HepG2 (cell line): ENCODE data around the gene GAS2. TPM values are rescaled to one million over a fixed set of nuclear protein-coding genes. Genes with fewer than 3 reads are reported as not detected.
A peak's percentile ranks its signal among the peaks of the same experiment; 100 is the strongest.

ENCODE experiments used
- AKAP8 ChIP-seq: sonication (generic); formaldehyde crosslinking; IDR thresholded peaks from 2 replicates; pipeline ENCODE4 v1.5.1; 2020; ENCODE audit warnings: mild to moderate bottlenecking, missing genetic modification reagents
- DPF2 ChIP-seq: sonication (generic); formaldehyde crosslinking; IDR thresholded peaks from 2 replicates; pipeline ENCODE4 v1.4.0; 2020; ENCODE audit warnings: mild to moderate bottlenecking, low read depth, missing genetic modification reagents, borderline replicate concordance
- FOXP1 ChIP-seq, 2 experiments: fragments of 450-650 bp in 1 of 2; IDR thresholded peaks; 2 replicates each; pipeline ENCODE4 v1.6.1; 2017 to 2018; ENCODE audit warnings: antibody characterized with exemption in 1 of 2
- IRF1 ChIP-seq: sonication (generic); formaldehyde crosslinking; IDR thresholded peaks from 2 replicates; pipeline ENCODE4 v1.4.0; 2020; ENCODE audit warnings: low read depth, mild to moderate bottlenecking, missing genetic modification reagents
- KLF12 ChIP-seq: sonication (generic); formaldehyde crosslinking; IDR thresholded peaks from 2 replicates; pipeline ENCODE4 v1.4.0; 2020; ENCODE audit warnings: missing genetic modification reagents, borderline replicate concordance
- KMT2A ChIP-seq: sonication (generic); formaldehyde crosslinking; IDR thresholded peaks from 2 replicates; pipeline ENCODE4 v1.4.0; 2020; ENCODE audit warnings: missing genetic modification reagents
- MED1 ChIP-seq: sonication (generic); formaldehyde crosslinking; IDR thresholded peaks from 2 replicates; pipeline ENCODE4 v1.4.0; 2020; ENCODE audit warnings: missing genetic modification reagents
- NFE2L2 ChIP-seq: fragments of 150-350 bp; IDR thresholded peaks from 2 replicates; pipeline ENCODE4 v1.6.1; 2014; ENCODE audit warnings: low read length
- RARA ChIP-seq: IDR thresholded peaks from 2 replicates; pipeline ENCODE4 v1.6.1; 2016; ENCODE audit warnings: missing genetic modification reagents, missing compliant biosample characterization
- SIN3A ChIP-seq: IDR thresholded peaks from 2 replicates; pipeline ENCODE4 v1.6.1; 2011; ENCODE audit warnings: low read depth, mild to moderate bottlenecking, control low read depth, low read length, borderline replicate concordance
- SMAD1 ChIP-seq: sonication (generic); formaldehyde crosslinking; IDR thresholded peaks from 2 replicates; pipeline ENCODE4 v1.4.0; 2020; ENCODE audit warnings: missing genetic modification reagents, low read depth, mild to moderate bottlenecking, borderline replicate concordance
- SP140L ChIP-seq: sonication (generic); formaldehyde crosslinking; IDR thresholded peaks from 2 replicates; pipeline ENCODE4 v1.4.0; 2020; ENCODE audit warnings: missing genetic modification reagents, borderline replicate concordance
- SPEN ChIP-seq: sonication (generic); formaldehyde crosslinking; IDR thresholded peaks from 2 replicates; pipeline ENCODE4 v1.5.1; 2020; ENCODE audit warnings: low read depth, mild to moderate bottlenecking, missing genetic modification reagents
- TAF15 ChIP-seq: fragments of 200-400 bp; formaldehyde crosslinking; IDR thresholded peaks from one replicate; pipeline ENCODE4 v1.6.1; 2018; ENCODE audit warnings: mild to moderate bottlenecking, low read depth, low read length; ENCODE audit not compliant: poor library complexity, severe bottlenecking
- TBP ChIP-seq: sonication (generic); formaldehyde crosslinking; IDR thresholded peaks from 2 replicates; pipeline ENCODE4 v1.5.0; 2020; ENCODE audit warnings: missing genetic modification reagents
- TEAD3 ChIP-seq: optimal IDR thresholded peaks from 2 replicates; pipeline ENCODE3; 2016; ENCODE audit warnings: borderline replicate concordance
- THAP11 ChIP-seq: IDR thresholded peaks from 2 replicates; pipeline ENCODE4 v1.6.1; 2016; ENCODE audit warnings: missing biosample characterization, missing genetic modification reagents
- UBTF ChIP-seq: sonication (generic); formaldehyde crosslinking; IDR thresholded peaks from 2 replicates; pipeline ENCODE4 v1.4.0; 2020; ENCODE audit warnings: mild to moderate bottlenecking, missing genetic modification reagents
- ZBTB46 ChIP-seq: sonication (generic); formaldehyde crosslinking; IDR thresholded peaks from 2 replicates; pipeline ENCODE4 v1.4.0; 2020; ENCODE audit warnings: mild to moderate bottlenecking, missing genetic modification reagents, borderline replicate concordance
- ZMYM3 ChIP-seq: sonication (generic); formaldehyde crosslinking; IDR thresholded peaks from 2 replicates; pipeline ENCODE4 v1.5.1; 2020; ENCODE audit warnings: mild to moderate bottlenecking, missing genetic modification reagents
- ZNF101 ChIP-seq: sonication (generic); formaldehyde crosslinking; IDR thresholded peaks from 2 replicates; pipeline ENCODE4 v1.4.0; 2020; ENCODE audit warnings: mild to moderate bottlenecking, low read depth, missing genetic modification reagents, borderline replicate concordance
- ZNF263 ChIP-seq: sonication (generic); formaldehyde crosslinking; IDR thresholded peaks from 2 replicates; pipeline ENCODE4 v1.4.0; 2020; ENCODE audit warnings: missing genetic modification reagents
- ZNF350 ChIP-seq: sonication (generic); formaldehyde crosslinking; IDR thresholded peaks from 2 replicates; pipeline ENCODE4 v1.4.0; 2020; ENCODE audit warnings: mild to moderate bottlenecking, low read depth, missing genetic modification reagents, borderline replicate concordance
- ZNF430 ChIP-seq: sonication (generic); formaldehyde crosslinking; IDR thresholded peaks from 2 replicates; pipeline ENCODE4 v1.9.0; 2021; ENCODE audit warnings: mild to moderate bottlenecking, missing genetic modification reagents
- ZNF577 ChIP-seq: sonication (generic); formaldehyde crosslinking; IDR thresholded peaks from 2 replicates; pipeline ENCODE4 v1.4.0; 2020; ENCODE audit warnings: mild to moderate bottlenecking, low read depth, missing genetic modification reagents, borderline replicate concordance
- ZNF724P ChIP-seq: sonication (generic); formaldehyde crosslinking; IDR thresholded peaks from 2 replicates; pipeline ENCODE4 v1.8.0; 2022; ENCODE audit warnings: missing genetic modification reagents, borderline replicate concordance
- ZSCAN31 ChIP-seq: sonication (generic); formaldehyde crosslinking; IDR thresholded peaks from 2 replicates; pipeline ENCODE4 v1.5.0; 2020; ENCODE audit warnings: low read depth, mild to moderate bottlenecking, missing genetic modification reagents
- polyA plus RNA-seq, 8 experiments: library from polyadenylated mRNA; depleted of rRNA in 3 of 8; stranded (reverse) in 7 of 8; unstranded in 1 of 8; fragments of >200 nt; fragmentation: Illumina TruSeq in 4 of 8; extraction: Trizol in 4 of 8; gene quantifications; 2 replicates each; pipeline versions ENCODE4 v1.2.1 to v1.2.3, GENCODE V29; 2011 to 2016; ENCODE audit warnings: low read depth in 4 of 8, missing spikeins in 1 of 8, mixed read lengths in 1 of 8; ENCODE audit not compliant: insufficient read depth in 1 of 8
- total RNA-seq, 5 experiments: library from RNA; depleted of rRNA; stranded (reverse); fragments of >200 nt; fragmentation: Illumina TruSeq; extraction: Trizol; gene quantifications; 2 replicates each; pipeline ENCODE4 v1.2.3, GENCODE V29; 2016; ENCODE audit warnings: low read depth in 1 of 5

The GAS2 gene
- total and polyA plus RNA-seq, 2 of the 13 experiments (the other 11 are each of a cell fraction or from before 2014, with no cell fraction given), result 26.0 to 85.1 TPM

- TF ChIP-seq ZMYM3 (CRISPR knock-in tag) (no peak), ZNF101 (CRISPR knock-in tag) (no peak), TBP (CRISPR knock-in tag) (no peak), RARA (no peak), ZNF724P (CRISPR knock-in tag) (no peak), KLF12 (CRISPR knock-in tag) (no peak), SIN3A (no peak), THAP11 (CRISPR knock-in tag) (no peak), SP140L (CRISPR knock-in tag) (no peak), TAF15 (no peak), UBTF (CRISPR knock-in tag) (0 out of 2 replicates have a peak, but pooled peaks have one; percentile 16), ZNF263 (CRISPR knock-in tag) (no peak), SPEN (no peak), ZSCAN31 (CRISPR knock-in tag) (no peak), TEAD3 (CRISPR knock-in tag) (no peak), AKAP8 (CRISPR knock-in tag) (no peak), MED1 (CRISPR knock-in tag) (no peak), ZNF430 (CRISPR knock-in tag) (no peak), IRF1 (CRISPR knock-in tag) (no peak), ZNF577 (no peak), KMT2A (CRISPR knock-in tag) (peak; percentile 61; the same call in 1 of the 2 replicates), DPF2 (CRISPR knock-in tag) (no peak), ZNF350 (CRISPR knock-in tag) (no peak), ZBTB46 (no peak), FOXP1 (IDR thresholded peaks at IDR 0.05) (no peak), FOXP1 (CRISPR knock-in tag; IDR thresholded peaks at IDR 0.05) (no peak), SMAD1 (CRISPR knock-in tag) (no peak), NFE2L2 (no peak)
These were observed 1.8 kb downstream of the GAS2 start (continued) for GRCh38 chr11:22668005-22668796.
